T follicular helper cell (primary cell): Measurements from ENCODE around the gene APOBEC3H.

ENCODE experiments used
- DNase-seq: peaks from one replicate; pipeline ENCODE4 v3.0.0-alpha.2; 2020; ENCODE audit warnings: low read depth

The APOBEC3H gene

DNA sequence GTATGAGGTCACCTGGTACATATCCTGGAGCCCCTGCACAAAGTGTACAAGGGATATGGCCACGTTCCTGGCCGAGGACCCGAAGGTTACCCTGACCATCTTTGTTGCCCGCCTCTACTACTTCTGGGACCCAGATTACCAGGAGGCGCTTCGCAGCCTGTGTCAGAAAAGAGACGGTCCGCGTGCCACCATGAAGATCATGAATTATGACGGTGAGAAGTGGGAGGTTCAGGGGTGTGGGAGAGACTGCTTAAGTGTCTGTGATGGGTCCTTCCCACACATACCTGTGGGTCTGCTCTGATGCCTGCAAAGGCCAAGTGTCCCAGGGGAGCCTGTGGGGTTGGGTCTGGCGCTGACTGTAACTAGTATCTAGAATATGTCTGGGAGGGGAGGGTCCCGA is 16.0 kb upstream of the APOBEC3H start:
- no peak for DNase-seq

DNA sequence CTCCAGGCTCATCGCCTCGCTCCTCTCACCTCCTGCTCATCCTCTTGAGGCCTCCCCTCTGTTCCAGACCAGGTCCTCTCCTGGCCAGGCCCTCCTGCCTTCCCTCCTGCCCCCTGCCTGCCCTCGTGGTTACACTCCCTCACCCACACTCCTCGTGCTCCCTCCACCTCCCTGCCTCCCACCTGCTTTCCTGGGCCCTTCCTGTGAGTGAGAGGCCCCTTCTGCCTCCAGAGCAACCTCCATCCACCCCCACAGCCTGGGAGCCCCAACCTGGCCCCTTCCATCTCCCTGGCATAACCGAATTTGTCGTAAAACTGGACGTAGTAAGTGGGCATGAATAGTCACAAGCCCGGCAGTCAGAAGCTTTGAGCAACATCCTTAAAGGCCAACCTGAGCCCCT is 15.4 kb upstream of the APOBEC3H start:
- DNase-seq, result no peak

DNA sequence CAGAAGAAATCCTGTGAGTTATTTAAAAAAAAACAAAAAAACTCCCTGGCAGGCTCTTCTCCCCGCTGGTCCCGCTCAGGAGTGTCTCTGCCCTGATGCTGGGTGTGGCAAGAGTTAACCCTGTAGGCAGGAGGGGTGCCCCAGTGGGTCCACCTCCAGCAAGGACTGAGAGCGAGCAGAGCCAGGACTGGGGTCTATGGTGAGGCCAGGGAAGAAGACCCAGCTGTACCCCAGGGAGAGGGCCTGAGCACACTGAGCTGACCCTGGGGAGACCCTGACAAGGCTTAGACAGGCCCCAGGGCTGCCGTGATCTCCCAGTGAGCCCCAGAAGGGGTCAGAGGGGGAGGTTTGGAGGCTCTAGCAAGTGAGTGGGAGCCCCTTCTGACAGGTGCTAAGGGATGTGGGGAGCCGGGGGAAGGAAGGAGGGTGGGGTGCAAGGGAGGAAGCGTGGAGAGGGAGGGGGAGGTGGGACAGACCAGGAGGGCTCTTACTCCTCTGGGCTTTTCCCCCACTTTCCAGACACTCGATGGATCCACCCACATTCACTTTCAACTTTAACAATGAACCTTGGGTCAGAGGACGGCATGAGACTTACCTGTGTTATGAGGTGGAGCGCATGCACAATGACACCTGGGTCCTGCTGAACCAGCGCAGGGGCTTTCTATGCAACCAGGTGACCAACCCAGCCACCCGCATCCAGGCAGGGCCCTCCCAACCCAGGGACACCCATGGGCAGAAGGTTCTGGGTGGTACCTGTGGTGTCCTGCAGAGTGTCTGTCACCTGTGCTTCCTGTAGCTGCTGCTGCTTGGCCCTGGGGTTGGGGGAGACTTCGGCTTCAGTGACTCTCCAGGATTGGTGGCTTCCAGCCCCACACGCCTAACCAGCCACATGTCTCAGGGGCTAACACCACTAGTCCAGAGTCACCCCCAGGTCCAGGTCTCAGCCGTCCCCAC is 13.6 kb upstream of the APOBEC3H start:
- no peak for DNase-seq

DNA sequence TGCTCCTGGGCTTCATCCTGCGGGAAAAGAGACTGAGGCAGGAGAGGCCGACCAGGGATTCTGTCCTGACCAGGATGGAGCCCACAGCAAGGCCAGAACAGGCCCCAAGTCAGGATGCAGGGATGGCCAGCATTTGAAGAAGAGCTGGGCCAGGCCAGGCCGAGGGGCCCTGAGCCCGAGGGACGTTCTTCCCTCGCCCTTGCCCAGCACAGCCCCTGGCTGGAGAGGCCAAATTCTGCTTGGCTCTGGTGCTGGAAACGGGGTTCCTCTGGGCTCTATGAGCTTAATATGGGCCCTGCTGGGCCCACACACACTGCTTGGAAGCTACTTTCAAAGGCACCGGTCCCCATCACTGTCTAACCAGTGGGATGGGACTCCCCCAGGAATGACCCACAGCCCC is 12.4 kb upstream of the APOBEC3H start:
- no peak for DNase-seq

DNA sequence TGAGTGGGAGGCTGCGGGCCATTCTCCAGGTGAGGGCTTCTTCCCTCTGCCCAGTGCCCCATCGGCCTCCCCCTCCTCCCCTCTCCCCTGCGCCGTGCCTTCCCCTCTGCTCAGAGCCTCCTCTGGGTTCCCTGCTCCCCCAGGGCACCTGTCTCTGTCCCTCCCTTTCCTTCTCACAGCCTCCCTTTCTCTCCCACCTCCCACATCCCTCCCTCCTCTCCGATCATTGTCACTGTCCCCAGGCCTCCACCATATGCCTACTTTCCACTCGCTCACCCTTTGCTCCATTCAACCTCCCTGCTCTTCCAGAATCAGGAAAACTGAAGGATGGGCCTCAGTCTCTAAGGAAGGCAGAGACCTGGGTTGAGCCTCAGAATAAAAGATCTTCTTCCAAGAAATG is 9.9 kb upstream of the APOBEC3H start:
- no peak for DNase-seq

DNA sequence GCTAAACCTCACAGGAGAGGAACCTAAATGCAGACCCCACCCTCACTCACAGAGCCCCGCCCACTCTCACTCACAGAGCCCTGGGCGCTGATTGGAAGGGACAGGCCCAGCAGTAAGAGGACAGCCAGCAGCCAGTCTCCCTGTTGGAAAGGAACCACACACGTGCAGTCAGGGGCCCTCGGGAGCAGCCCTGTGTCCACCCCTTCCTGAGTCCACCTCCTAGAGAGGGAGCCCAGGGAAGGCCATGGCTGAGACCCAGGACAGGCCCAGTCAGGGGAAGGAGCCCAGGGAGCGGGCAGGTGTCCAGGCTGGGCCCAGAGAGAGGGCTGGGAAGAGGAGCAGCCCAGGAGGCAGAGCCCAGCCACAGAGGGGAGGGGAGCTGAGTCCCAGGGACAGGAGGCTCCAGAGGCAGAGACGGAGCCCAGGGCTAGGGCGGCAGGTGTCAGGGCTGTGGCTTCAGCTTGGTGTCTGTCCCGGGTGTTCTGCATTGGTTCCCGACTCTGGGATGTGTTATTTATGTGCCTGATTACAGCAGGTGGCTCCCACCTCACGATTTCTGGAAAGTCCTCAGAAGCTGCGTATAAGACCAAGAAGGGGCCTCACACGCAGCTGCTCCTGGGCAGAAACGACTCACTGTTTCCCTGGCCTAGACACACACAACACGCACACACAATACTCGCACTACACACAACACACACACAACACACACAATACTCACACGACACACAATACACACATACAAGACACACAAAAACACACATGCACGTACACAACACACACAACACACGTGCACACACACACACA is 9.0 kb upstream of the APOBEC3H start:
- no peak for DNase-seq

DNA sequence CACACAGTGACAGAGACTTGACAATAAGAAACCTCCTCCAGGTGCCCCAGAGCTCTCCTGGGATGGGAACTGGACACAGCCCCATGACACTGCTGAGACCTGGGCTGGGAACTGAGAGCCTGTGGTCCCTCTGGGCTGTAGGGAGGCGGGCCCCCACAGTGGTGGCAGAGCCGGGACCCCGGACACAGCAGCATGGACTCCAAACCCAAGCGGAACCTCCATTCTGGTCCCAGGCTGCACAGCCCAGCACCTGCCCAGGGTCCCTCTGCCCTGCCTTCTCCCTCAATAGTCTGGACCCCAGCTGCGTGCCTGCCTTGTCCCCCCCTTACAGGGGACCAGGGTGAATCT is 8.4 kb upstream of the APOBEC3H start:
- no peak for DNase-seq

DNA sequence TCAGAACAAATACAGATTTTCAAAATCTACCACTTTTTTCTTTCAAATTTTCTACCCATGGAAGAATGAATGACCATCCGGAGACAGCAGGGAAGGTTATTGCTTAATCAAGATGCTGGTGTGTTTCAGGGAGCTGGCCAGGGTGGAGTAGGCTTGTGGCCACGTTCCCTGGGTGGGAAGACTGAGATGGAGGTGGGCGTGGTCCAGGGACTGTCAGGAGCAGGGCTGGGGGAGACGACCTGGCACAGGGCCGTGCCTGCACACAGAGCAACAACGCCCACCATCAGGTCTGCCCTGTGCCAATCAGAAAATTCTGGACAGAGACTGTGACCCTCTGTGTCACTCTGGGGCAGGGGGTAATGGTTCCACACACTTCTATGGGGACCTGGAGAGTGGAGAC is 7.1 kb upstream of the APOBEC3H start:
- no peak for DNase-seq

DNA sequence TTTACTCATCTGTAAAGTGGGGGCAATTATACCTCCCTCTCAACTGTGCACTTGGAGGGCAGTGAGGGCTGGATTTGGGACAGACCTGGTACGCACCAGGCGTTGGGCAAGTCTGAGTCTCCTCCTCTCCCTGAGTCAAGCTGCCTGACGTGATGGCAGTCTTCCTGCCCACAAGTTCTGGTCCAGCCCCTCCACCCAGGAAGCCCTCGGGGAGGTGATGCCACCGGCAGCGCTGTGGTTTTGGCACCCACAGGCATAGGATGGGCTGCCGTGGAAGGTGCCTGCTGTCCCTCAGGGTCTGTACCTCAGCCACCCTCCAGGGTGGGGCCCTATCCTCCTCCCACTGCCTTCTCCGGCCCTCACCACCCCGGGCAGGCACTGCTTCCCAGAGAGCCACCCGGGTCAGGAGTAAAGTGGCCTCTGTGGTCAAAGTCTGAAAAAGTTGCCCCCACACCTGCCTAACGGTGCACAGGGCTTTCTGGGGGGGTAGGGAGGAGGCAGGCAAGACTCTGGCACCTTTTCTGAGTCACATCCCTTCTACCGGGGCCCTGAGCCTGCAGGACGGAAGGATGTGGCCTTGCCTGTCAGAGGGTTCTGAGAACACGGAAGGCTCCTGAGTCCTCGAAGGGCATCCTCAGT is 6.5 kb upstream of the APOBEC3H start:
- DNase-seq, result peak; percentile 73

DNA sequence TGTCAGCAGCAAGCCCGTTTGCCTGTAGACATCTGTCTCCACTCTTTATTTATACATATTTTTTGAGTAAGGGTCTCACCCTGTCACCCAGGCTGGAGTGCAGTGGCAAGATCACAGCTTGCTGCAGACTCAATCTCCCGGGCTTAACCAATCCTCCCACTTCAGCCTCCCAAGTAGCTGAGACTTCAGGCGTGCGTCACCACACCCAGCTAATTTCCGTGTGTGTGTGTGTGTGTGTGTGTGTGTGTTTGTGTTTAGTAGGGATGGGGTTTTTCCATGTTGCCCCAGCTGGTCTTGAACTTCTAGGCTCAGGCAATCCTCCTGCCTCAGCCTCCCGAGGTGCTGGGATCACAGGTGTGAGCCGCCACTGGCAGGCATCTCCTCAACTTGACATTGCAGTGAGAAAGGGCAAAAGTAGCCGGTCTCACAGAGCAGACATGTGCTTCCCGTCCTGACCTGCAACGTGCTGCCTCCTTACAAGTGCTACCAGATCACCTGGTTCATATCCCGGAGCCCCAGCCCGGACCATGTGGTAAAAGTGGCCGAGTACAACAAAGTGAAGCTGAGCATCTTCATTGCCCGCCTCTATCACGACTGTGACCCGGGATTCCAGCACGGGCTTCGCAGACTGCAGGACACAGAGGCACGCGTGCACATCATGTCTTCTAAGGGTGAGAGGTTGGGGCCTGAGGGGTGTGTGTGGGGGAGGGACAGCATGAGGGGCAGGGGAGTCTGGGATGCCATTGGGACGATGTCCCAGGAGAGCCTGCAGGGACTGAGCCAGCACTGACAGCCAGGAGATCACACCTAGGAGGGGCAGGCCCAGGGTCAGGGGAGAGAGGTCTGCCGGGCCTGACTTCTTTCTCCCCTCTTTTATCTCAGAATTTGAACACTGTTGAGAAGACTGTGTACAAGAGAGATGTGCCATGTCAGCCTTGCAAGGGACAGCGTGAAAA is 5.6 kb upstream of the APOBEC3H start:
- DNase-seq, result no peak

DNA sequence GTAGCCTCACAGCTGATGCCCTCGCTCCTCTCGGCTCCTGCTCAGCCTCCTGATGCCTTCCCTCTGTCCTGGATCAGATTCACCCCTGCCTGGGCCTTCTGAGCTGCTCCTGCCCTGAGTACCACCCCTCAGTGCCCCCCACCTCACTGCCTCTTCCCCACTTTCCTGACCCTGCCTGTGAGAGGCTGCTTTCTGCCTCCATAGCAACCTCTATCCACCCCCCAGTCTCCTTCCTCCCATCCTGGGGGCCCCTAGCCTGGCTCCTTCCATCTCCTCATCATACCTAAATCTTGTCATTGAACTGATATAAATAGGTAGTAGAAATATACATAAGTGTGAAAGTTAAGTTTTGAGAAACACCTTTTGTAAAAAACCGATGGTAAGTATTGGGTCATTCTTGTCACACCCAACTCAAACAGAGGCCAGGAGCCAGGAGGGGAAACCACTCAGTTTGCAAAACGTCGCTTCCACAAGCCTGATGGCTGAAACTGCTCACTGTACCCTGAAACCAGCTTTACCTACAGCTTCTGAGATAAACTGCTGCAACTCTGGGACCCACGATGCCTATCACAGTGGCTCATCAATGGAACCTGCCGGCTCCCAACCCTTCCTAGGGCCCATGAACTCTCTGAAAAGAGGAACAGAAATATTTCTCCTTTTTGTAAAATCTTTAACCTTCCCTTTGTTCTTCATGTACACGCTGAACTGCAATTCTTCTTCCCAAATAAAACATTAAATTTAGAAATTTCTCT is 4.8 kb upstream of the APOBEC3H start:
- no peak for DNase-seq

DNA sequence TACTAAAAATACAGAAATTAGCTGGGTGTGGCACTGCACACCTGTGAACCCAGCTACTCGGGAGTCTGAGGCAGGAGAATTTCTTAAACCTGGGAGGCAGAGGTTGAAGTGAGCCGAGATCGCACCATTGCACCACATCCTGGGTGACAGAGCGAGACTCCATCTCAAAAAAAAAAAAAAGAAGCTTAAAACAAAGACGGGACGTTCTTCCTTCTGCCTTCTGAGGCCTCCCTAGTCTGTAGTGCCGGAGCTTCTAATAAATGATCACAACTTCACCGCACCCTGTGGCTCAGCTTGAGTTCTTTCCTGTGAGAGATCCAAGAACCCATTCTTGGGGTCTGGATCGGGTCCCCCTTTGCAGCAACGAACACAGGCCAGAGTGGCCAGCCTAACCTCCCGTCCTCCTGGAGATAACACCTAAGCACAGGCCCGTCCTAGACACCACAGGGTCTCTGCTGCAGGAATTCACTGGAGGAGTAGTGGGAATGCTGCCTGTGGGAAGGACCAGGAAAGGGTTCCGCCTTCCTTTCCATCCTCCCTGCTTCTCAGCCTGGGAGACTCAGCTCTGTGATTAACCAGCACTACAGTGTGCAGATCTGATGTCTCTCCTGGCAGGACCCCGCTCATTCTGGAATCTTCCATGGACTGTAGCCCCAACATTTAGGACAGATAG is 2.2 kb upstream of the APOBEC3H start:
- no peak for DNase-seq

DNA sequence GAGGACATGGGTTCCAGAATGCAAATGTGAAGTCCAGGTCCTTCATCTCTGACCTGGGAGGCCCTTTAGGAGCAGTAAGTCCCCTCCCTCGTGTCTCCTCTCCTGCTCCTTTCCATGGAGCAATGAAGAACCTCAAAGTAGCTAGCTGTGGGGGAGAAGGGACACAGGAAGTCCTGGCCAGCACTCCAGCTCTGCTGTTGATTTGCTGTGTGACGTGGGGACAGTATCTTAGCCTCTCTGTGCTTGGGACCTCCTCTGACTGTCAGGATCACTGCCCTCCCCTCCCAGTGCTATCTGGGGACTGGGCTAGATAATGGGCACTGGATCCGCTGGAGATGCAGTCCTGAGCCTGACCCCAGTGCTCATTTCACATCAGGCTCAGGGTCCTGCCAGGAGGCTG is 1.1 kb upstream of the APOBEC3H start:
- DNase-seq, result no peak

DNA sequence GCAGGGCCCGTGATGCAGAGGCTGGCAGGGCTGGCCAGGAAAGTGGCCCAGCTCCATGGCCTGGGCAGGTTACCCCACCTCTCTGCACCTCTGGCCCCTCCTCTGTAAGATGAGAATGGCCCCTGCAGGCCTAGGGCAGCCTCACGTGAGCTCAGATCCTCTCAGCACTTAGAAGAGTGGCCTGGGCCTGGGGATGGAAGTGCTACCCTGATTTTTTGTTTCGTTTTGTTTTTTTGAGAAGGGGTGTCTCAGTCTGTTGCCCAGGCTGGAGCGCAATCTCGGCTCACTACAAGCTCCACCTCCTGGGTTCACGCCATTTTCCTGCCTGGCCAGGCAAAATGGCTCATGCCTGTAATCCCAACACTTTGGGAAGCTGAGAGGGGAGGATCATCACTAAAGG is 982 bp downstream of the APOBEC3H start:
- DNase-seq, result no peak

DNA sequence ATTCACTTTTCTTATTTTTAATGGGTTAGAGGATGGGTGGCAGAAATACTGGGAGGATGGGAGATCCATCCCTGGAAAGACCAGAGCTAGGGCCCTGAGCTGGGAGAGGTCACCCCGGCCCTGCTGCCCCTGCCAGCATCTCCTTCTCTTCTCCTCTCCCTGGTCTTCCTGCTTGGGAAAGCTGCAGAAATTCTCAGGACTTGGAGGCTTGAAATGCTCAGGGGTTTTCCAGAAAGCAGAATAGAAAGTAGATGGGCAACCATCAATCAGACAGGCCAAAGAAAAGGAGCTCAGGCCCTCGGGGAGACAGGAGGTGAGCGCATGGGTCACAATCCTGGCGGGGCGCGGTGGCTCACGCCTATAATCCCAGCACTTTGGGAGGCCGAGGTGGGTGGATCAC is 1.5 kb downstream of the APOBEC3H start:
- no peak for DNase-seq

DNA sequence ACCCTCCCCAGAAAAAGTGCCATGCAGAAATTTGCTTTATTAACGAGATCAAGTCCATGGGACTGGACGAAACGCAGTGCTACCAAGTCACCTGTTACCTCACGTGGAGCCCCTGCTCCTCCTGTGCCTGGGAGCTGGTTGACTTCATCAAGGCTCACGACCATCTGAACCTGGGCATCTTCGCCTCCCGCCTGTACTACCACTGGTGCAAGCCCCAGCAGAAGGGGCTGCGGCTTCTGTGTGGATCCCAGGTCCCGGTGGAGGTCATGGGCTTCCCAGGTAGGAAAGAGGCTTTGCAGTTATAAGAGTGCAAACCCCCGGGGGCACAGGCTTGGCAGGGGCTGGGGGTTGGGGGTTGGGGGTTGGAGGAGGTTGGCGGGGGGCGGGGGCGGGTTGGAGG is 4.2 kb downstream of the APOBEC3H start:
- DNase-seq, result no peak

DNA sequence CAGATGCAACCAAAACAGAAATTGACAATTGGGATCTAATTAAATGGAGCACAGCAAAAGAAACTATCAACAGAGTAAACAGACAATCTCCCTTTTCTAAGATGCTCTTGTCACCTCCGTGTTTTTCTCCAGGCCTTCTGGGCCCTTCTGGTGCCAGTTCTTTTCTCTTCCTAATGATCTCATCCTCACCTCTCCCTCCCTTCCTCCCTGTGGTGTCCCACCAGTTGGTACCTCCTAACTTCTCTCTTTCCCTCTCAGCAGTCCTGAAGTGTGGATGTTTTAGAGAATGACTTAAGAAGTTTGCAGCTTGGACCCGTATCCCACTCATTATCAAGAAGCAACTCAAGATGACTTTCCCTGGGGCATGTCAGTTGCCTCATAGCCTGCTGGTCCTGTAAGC is 6.4 kb downstream of the APOBEC3H start:
- no peak for DNase-seq

DNA sequence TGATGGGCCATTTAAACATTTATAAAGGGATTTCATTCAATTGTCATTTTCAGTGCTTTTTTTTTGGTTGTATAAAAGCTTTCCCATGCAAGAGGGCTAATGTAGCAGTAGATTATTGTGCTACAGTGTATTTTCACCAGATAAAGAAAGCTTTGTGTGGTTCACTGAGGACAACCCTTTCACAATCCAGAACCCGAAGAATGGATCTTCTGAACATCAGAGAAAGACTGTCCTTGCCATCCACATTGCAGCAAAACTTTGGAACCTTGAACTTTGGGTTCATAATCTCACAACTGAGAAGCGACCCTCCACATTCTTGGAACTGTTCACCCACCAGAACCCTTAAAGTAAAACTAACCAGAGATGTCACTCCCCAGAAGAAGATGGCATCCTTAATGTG is 9.3 kb downstream of the APOBEC3H start:
- no peak for DNase-seq

DNA sequence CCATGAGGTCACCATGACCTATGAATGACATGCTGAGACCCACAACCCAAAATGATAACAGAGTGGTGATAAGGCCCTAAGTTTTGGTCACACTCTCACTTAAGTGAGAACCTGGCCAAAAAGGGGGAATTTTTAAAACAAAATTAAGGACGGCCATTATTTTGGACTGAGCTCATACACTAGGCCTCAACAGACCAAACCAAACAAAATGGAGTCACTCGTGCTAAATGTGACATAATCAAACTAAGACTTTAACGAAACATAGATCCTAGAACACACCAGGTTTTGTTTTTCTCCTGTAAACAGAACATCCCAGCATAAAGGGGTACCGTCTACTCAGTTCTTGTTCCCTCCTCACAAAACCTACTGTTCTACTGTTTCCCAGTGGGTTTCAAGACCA is 11.4 kb downstream of the APOBEC3H start:
- no peak for DNase-seq

DNA sequence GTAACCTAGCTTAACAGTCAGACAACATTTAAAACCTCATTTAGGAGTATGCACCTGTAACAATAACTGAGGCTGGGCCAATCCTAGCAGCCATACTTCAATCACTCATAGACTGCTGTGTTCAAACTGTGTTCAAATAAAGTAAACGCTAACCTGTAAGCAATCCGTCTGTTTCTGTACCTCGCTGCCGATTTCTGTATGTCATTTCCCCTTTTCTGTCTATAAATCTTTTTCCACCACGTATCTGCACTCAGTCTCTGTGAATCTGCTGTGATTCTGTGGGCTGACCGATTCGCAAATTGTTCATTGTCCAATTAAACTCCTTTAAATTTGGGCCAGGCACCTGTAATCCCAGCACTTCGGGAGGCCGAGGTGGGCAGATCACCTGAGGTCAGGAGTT is 12.3 kb downstream of the APOBEC3H start:
- DNase-seq, result no peak
